GM12801 (cell line): ENCODE measurements around the gene ANLN.

Source experiments
- TF ChIP-seq, protein P1 (sequence below): IDR thresholded peaks from one replicate; pipeline ENCODE4 v1.5.1; 2011; ENCODE audit warnings: control low read depth; ENCODE audit not compliant: insufficient read length; ENCODE audit errors: extremely low read depth

Gene ANLN

DNA sequence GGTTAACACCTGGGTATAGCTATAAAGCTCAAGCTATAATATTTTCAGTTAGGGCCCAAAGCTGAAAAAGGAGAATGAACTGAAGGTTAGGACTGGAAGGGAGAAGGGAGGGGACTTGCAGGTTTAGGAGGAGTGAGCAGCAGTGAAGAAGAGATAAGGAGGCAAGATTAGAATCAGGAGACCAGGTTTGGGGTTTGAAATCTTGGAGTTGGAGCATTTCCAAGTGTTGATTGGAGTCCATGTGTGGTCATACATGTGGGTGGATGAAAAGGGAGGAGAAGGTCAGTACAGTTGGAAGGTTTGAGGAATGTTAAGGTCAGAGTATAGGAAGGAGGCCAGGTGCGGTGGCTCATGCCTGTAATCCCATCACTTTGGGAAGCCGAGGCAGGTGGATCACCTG lies 8.6 kb upstream of the ANLN start:
- TF ChIP-seq, protein P1, sequence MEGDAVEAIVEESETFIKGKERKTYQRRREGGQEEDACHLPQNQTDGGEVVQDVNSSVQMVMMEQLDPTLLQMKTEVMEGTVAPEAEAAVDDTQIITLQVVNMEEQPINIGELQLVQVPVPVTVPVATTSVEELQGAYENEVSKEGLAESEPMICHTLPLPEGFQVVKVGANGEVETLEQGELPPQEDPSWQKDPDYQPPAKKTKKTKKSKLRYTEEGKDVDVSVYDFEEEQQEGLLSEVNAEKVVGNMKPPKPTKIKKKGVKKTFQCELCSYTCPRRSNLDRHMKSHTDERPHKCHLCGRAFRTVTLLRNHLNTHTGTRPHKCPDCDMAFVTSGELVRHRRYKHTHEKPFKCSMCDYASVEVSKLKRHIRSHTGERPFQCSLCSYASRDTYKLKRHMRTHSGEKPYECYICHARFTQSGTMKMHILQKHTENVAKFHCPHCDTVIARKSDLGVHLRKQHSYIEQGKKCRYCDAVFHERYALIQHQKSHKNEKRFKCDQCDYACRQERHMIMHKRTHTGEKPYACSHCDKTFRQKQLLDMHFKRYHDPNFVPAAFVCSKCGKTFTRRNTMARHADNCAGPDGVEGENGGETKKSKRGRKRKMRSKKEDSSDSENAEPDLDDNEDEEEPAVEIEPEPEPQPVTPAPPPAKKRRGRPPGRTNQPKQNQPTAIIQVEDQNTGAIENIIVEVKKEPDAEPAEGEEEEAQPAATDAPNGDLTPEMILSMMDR = no peak

DNA sequence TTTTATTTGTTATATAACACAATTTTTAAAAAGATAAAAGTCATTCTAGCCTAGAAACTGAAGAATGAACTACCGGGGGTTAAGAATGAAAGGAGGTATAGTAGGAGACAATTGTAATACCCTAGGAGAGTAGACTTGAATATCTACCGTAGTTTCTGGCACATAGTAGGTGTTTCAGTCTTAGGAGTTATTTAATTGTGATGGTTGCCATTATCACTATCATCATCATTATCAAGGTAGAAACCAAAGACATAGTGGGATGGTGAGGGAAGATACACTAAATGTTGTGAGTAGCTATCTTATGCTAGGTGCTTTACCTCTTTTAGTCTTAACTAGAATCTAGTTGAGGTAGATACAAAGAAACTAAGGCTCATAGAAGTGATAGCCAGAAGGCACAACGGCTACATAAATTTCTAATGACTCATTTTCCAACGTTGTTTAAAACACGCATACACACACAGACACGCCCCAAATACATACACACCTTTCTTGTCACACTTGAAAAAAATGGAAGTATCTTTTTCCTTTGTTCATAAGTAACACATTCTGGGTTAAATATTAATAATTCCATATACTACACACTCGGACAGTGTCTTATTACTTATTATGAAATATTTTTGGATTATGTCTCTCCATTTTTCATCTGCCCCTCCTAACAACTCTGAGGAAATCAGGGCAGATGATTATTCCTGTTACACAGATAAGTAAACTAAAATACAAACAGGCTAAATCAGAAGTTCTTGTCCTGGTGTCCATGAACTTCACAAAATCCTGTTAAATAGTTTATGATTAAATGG lies 2.0 kb upstream of the ANLN start:
- TF ChIP-seq, protein P1 = no peak

DNA sequence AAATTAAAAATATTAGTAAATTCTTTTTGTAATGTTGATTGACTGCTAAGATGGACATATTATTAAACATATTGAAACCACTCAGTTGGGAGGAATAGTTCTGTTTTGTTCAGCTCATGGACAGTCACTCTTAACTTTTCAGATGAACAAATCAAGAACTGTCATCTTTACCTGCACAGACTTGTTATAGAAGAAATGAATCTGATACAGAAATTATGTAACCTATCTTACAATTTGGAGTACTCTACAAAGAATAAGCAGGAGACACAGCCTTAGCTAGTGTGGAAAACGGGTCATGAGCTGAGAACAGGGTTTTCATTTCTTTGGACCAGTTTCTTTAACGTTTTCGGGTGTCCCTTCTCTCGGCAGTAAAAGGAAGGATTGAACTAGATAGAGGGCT lies 1.2 kb upstream of the ANLN start:
- TF ChIP-seq, protein P1 = no peak

DNA sequence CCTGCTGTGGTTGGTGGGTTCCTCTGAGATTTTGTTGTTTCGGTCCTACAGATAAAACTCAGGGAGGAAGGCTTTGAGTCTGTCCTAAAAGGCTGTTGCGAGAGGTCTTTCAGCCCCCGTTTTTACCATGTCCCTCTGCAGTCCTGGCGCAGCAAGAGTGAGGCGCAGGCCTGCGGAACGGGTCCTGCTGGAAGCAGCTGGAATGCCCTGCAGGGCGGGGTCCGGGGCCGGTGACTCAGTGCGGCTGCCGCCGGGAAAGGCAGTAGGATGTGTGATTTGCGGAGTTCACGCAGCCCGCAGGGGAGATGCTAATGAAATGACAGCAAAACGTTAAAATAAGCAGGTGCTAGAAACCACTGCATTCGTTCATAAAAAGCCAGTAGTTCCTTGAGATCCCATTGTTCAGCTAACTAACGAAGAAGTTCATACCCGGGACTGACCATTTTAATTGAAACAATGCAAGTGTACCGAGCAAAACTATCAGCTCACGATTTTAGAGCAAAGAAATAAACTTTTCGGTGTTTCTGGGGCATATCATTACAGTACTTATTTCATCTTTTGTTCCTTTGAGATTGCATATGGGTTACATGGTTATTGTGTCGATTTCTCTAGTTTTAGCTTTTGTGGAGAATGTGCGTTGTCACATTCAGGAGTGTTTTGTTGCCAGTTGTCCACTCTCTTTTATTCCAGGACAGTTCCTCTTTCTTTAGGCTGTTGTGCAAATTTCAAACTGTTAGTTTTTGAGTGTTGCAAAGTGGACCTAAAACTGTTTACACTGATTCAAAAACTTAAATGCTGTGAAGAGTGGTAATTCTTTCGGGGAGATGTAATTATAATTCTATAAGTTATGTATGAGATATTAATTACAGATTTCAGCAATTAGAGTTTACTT lies 783 bp downstream of the ANLN start:
- TF ChIP-seq, protein P1 = no peak

DNA sequence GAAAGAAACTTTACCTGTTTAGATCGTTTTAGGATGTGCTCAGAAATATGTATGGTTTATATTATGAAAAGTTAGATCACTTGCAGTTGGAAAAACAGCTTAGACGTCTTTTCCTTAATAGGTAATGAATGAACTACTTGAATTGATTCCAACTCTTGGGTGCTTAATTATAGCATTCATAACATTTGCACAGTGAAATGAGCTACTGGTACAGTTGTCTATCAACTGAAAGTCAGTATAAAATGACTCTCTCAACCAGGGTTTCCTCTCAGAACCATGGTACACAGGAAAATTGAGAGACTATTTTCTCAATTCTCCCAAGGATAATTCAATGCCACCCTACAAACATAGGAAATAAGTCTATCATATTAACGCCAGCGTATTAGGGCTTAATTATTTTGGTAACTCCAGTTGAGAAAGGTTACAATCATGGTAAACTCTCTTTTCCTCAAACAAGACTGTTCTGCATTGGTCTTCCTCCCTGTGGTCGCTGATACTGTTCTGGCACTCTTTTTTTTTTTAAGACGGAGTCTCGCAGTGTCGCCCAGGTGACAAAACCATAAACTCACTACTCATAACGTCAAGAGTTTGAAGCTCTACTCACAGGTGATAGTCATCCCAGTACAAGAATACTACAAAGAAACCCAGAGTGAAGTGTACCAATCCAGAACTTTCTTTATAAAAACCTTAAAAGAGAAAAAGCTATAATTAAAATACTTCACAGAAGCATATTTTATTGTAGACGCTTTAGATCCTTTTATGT lies 2.0 kb downstream of the ANLN start:
- TF ChIP-seq, protein P1 = no peak

DNA sequence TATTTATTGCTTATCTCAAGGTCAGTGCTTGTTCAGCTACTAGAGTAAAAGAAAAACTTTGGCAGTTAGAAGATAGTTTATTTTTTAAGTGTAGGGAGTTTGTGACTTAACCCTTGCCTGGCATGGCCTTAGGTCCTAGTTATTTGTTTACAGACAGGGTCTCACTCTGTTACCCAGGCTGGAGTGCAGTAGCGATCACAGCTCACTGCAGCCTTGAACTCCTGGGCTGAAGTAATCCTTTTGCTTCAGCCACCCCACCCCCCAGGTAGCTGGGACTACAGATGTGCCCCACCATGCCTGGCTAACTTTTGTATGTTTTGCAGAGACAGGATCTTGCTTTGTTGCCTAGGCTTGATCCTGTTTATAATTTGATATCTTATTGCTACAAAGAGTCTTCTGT lies 4.2 kb downstream of the ANLN start:
- TF ChIP-seq, protein P1 = no peak
